Measurements from ENCODE around the gene LRRN3. TPM values are rescaled to one million over a fixed set of nuclear protein-coding genes. Genes with fewer than 3 reads are reported as not detected.

Gene LRRN3
- total and polyA plus RNA-seq, 8 donors: 3.3 to 75.1 (median 49.3) TPM

GRCh38 chr7:111074748-111075146 is 16.2 kb upstream of the LRRN3 start:
- H3K36me3 ChIP-seq: no peaks in the 10 kb centered on the region
- no peaks in the 10 kb centered on the region for H3K27me3 ChIP-seq
- H3K27ac ChIP-seq: no peak overlapping the region
- H3K4me1 ChIP-seq: no peaks in the 10 kb centered on the region
- intact Hi-C loops (cut with DNase I): no loop called here
- no peaks in the 10 kb centered on the region for H3K9me3 ChIP-seq
- no peak for DNase-seq
- TF ChIP-seq, protein P1, sequence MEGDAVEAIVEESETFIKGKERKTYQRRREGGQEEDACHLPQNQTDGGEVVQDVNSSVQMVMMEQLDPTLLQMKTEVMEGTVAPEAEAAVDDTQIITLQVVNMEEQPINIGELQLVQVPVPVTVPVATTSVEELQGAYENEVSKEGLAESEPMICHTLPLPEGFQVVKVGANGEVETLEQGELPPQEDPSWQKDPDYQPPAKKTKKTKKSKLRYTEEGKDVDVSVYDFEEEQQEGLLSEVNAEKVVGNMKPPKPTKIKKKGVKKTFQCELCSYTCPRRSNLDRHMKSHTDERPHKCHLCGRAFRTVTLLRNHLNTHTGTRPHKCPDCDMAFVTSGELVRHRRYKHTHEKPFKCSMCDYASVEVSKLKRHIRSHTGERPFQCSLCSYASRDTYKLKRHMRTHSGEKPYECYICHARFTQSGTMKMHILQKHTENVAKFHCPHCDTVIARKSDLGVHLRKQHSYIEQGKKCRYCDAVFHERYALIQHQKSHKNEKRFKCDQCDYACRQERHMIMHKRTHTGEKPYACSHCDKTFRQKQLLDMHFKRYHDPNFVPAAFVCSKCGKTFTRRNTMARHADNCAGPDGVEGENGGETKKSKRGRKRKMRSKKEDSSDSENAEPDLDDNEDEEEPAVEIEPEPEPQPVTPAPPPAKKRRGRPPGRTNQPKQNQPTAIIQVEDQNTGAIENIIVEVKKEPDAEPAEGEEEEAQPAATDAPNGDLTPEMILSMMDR (IDR thresholded peaks at IDR 0.05): no peak
- ATAC-seq: no peak
- H3K4me3 ChIP-seq: no peak overlapping the region

- DNase-seq: no peak
Observed at GRCh38 chr7:111075498-111075897, 15.4 kb upstream of the LRRN3 start.

GRCh38 chr7:111076205-111076604 is 14.7 kb upstream of the LRRN3 start:
- Histone ChIP-seq H3K9me3 (no peaks in the 10 kb centered on the region), H3K4me1 (no peaks in the 10 kb centered on the region), H3K36me3 (no peaks in the 10 kb centered on the region), H3K27me3 (no peaks in the 10 kb centered on the region), H3K27ac (no peak overlapping the region), H3K4me3 (no peak overlapping the region)
- TF ChIP-seq, protein P1 (IDR thresholded peaks at IDR 0.05): no peak
- DNase-seq (no peak), ATAC-seq (no peak)
- intact Hi-C loops (cut with DNase I): no loop called here

More at GRCh38 chr7:111075498-111075897, 15.4 kb upstream of the LRRN3 start:
- H3K4me3 ChIP-seq: no peak overlapping the region
- H3K9me3 ChIP-seq: no peaks in the 10 kb centered on the region
- TF ChIP-seq, protein P1 (IDR thresholded peaks at IDR 0.05): no peak
- no peaks in the 10 kb centered on the region for H3K36me3 ChIP-seq
- H3K27ac ChIP-seq: no peak overlapping the region
- intact Hi-C loops (cut with DNase I): no loop called here
- no peak for ATAC-seq
- H3K27me3 ChIP-seq: no peaks in the 10 kb centered on the region
- H3K4me1 ChIP-seq: no peaks in the 10 kb centered on the region

GRCh38 chr7:111077001-111077400 is 13.9 kb upstream of the LRRN3 start:
- Histone ChIP-seq H3K4me3 (no peak overlapping the region), H3K4me1 (no peaks in the 10 kb centered on the region), H3K27ac (no peak overlapping the region), H3K27me3 (no peaks in the 10 kb centered on the region), H3K36me3 (no peaks in the 10 kb centered on the region), H3K9me3 (no peaks in the 10 kb centered on the region)
- ATAC-seq: no peak
- intact Hi-C loops (cut with DNase I): no loop called here
- DNase-seq: no peak
- TF ChIP-seq, protein P1 (IDR thresholded peaks at IDR 0.05): no peak

- no peaks in the 10 kb centered on the region for H3K9me3 ChIP-seq
- no peak overlapping the region for H3K27ac ChIP-seq
- H3K36me3 ChIP-seq: no peaks in the 10 kb centered on the region
- intact Hi-C loops (cut with DNase I): no loop called here
- ATAC-seq (no peak), DNase-seq (no peak)
- H3K4me3 ChIP-seq: no peak overlapping the region
- H3K27me3 ChIP-seq: no peaks in the 10 kb centered on the region
- peaks cover 0 to 3% of the 10 kb centered on the region in 2 donors for H3K4me1 ChIP-seq
- TF ChIP-seq, protein P1 (IDR thresholded peaks at IDR 0.05): no peak
Observed at GRCh38 chr7:111080495-111081105, 10.3 kb upstream of the LRRN3 start.

Measured in left lung (tissue), 10 donors.